ENCODE results near the gene SREK1.

SREK1 gene

DNA sequence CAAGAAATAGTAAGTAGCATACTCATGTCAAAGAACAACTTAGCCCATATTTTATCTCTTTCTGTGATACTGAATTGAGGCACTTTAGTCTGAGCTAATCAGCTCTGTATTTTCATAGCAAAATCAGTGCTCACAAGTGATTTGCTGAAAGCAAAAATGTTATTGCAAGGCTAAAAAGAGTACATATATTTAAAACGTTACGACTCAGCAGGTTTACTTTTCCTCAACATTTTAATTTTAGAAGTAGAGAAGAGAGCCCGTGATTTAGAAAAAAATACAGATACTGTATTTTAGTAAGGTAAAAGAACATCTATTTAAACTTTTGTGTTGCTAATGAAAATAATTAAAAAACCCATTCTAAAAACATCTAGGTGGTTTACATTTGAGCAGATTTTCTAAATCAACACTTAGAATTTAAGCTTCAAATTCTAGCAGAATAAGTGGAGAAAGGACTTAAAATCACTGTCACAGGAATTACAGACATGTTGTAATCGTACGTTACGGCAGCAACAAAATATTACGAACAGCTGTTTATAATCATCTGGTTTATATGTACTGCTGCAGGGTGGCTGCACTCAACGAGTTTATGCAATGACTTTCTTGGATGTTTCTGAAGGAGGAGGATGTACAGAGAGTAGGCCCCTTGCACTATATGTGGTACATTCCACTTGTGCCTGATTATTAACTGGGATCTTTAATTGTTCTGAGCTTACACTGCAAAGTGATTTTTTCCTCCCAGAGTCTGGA is 20.1 kb downstream of the SREK1 start:
- DNase-seq (ENCODE audit: low read depth in 2 of 2) = no peak

GRCh38 chr5:66168226-66168625 is 24.1 kb downstream of the SREK1 start:
- DNase-seq (ENCODE audit: low read depth in 2 of 2) = no peak

GRCh38 chr5:66169534-66169933 is 25.4 kb downstream of the SREK1 start:
- DNase-seq (ENCODE audit: low read depth in 2 of 2) = no peak

GRCh38 chr5:66170195-66170919 is 26.3 kb downstream of the SREK1 start:
- no peak for DNase-seq (ENCODE audit: low read depth in 2 of 2)

- DNase-seq (ENCODE audit: low read depth in 2 of 2) = peak in 1 of 2 donors; percentile 9
These were observed 27.5 kb downstream of the SREK1 start for GRCh38 chr5:66171349-66172344.

DNA sequence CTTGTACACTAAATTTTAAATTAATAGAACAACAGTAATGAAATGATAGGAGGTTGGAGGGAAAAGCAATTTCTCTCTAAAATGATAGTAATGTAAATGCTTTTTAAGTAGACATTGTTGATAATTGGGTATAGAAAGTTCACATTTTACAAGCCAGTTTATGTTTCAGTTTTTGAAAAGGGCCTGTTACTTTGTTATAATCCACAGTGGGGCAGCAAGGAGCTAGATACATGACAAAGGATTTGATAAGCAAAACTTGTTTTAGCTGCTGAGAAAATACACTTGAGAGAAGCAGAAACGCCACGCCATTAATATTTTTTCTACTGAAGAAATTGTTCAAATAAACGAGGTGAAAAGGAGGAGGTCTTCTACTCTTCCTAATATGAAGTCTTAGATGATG is 30.2 kb downstream of the SREK1 start:
- no peak for DNase-seq (ENCODE audit: low read depth in 2 of 2)

- DNase-seq (ENCODE audit: low read depth in 2 of 2) = no peak
These were observed 34.7 kb downstream of the SREK1 start for GRCh38 chr5:66178799-66179198.

DNA sequence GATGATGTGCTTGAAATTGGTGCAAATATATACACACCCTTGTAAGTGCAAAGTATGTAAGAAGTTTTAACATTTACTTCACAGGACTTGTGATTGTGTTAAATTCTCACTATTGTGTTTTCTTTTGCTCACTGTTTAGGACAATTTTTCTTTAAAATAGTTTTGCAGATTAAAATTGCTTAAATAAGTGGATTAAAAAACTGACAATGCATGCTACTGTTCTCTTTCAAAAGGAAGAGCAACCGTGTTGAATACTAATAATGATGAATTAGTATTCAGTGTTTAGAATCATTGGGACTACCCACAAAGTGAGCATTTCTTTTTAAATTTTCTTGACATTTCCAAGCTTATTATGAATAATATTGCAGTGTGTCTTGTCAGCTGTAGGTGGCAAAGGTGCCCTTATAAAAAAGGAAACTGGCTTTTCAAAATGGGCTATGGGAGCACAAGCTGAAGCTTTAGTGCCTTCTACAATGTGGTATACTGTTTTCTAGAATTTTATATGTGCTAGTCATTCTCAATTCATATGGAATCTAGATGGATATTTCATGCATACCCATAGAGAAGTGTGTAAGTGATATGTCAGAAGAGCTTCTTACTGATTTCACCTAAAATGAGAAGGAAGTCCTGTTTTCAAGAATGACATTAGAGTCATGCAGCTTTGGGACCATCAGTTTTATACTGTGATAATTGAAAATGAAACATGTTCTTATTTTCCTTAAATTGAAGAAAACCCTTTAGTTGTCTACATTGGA is 35.4 kb downstream of the SREK1 start:
- DNase-seq (ENCODE audit: low read depth in 2 of 2) = no peak

DNA sequence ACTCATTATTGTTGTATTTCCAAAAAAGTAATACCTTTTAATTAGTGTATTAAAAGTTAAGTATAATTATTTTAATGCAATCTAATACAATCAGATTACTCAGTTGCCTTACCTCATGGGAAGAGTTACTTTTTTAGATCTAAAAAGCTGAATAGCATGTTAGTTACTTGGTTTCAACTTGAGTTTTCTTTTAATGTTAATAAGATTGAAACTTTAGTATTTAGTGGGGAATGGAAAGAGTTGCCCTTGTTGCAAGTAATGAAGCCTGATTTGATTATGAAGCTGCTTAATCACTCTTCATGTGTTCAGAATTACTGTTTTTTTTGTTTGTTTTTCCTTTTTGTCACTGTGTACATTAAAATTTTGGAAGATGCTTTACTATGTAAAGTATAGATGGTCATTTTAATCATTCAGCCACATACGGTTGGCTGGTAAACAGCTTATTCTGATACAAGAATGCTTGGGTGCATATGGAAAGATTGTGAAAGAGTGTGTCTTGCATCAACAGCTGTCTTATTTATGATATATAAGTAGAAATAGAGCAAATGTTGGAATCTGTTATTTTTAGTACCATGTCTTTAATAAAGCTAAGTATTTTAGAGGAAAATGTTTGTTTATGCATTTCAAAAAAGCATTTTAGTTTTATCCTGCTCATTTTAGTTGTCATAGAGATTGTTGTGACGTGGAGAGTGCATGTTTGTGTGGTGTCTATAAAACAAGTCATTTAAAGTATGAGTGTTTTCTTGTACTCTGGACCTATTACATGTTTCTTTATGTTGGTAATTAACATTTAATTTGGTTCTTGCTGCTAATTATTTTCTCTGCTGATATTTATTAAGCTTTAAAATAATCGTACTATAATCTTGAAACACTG is 36.4 kb downstream of the SREK1 start:
- no peak for DNase-seq (ENCODE audit: low read depth in 2 of 2)

DNA sequence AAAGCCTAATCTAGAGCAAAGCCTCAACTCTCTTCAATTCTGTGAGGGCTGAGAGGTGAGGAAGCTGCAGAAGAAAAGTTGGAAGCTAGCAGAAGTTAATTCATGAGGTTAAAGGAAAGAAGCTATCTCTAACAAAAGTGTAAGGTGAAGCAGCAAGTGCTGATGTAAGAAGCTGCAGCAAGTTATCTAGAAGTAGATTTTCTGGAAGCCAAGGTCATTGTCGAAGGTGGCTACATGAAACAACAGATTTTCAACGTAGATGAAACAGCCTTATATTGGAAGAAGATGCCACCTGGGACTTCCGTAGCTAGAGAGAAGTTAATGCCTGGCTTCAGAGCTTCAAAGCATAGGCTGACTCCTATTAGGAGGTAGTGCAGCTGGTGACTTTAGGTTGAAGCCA is 42.0 kb downstream of the SREK1 start:
- DNase-seq (ENCODE audit: low read depth in 2 of 2) = no peak

DNA sequence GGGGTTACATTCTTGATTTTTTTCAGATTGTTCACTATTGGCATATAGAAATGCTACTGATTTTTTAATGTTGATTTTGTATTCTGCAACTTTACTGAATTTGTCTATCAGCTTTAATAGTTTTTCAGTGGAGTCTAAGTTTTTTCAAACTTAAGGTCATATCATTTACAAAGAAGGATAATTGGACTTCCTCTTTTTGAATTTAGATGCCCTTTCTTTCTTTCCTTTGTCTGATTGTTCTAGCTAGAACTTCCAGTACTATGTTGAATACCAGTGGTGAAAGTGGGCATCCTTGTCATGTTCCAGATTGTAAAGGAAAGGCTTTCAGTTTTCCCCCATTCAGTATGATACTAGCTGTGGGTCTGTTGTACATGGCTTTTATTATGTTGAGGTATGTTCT is 49.3 kb downstream of the SREK1 start:
- DNase-seq (ENCODE audit: low read depth in 2 of 2) = no peak

GRCh38 chr5:66197764-66198405 is 53.8 kb downstream of the SREK1 start:
- no peak for DNase-seq (ENCODE audit: low read depth in 2 of 2)

DNA sequence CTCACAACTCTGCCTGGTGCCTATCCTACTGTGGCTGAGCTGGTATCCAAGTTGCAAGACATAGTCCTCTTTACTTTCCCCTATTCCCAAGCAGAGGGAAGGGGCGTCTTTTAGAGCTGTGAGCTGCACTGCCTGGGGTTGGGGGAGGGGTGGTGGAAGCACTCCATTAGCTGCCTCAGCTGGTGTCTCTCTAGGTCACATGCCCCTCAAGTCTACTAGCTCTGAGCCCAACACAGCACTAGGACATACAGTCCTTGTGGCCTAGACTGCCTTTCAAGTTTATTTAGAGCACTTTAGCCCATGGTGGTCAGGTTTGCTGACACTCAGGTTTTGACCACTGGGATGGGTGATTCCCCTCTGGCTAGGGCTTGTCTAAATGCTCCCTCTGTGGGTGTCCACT is 54.7 kb downstream of the SREK1 start:
- no peak for DNase-seq (ENCODE audit: low read depth in 2 of 2)

DNA sequence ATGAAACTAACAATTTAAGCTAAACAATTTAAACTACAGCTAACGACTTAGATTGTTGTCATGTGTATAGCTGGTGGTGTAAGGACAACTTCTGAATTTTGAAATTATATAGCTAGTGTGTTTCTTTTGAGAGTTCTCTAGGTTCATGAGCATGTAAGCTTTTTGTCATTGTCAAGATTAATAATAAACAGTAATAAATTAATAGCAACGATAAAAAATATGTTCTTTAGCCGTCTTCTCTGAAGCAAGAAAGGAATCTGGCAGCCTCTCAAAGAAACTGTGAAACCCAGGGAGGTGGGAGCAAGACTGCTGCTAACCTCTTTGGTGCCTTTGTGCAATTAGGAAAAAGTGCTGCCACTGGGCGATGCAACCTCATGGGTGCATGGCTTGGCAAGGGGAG is 59.4 kb downstream of the SREK1 start:
- no peak for DNase-seq (ENCODE audit: low read depth in 2 of 2)

DNA sequence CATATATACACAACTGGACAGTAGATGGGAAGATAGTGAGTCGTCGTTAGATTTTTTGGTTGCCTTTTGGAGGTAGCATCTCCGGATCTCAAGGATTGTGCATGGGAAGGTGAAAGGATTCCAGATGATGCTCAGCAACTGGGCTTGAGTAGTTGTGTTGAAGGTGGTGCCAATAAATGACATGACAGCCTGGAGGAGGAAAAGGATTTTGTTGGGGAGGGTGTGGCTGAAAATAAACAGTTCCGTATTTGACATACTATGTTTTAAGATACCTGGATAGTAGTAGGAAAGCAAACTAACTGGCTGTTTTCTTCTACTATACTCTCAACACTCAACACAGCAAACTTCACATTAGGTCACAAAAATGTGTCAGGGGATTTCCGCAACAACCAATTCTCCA is 62.4 kb downstream of the SREK1 start:
- DNase-seq (ENCODE audit: low read depth in 2 of 2) = no peak

GRCh38 chr5:66207800-66208561 is 63.9 kb downstream of the SREK1 start:
- no peak for DNase-seq (ENCODE audit: low read depth in 2 of 2)

GRCh38 chr5:66209350-66209749 is 65.2 kb downstream of the SREK1 start:
- no peak for DNase-seq (ENCODE audit: low read depth in 2 of 2)

DNA sequence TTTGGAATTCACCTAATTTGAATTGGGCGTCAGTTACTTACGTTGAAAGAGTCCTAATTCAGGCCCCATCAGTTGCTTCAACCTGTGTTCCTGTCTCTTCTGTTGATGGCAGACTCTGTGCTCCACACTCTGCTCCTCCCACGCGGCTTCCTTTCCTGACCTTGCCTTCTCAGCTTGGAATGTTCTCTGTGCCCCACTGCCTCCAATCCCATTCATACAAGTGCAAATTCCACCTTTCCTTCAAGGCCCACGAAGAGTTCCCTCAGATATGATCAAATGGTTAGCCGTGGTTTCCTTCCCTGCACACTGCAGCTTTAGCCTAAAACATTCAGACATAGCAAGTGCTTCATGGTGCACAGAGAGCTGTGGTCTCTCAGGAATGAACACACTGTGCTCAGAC is 65.7 kb downstream of the SREK1 start:
- DNase-seq (ENCODE audit: low read depth in 2 of 2) = no peak

GRCh38 chr5:66213533-66213932 is 69.4 kb downstream of the SREK1 start:
- no peak for DNase-seq (ENCODE audit: low read depth in 2 of 2)

Data from stimulated activated CD8-positive, alpha-beta memory T cell treated with anti-CD3 and anti-CD28 coated beads, Interleukin-2, amount 100 ng/mL, for 48 hours (primary cell).